Islet of Langerhans (tissue), 1 donor: ENCODE measurements around the gene PLIN5.

Source experiments
- FAIRE-seq: peaks from one replicate; lab custom pipeline; 2011; peaks lifted over from hg19 to GRCh38; lab: Jason Lieb, UNC

The PLIN5 gene

GRCh38 chr19:4534836-4535658 lies at the start of gene PLIN5:
PLIN5 (minus strand) TSS chr19:4535224; CDS start chr19:4534074, 1,150 bp downstream.
- FAIRE-seq: no peak

- FAIRE-seq: no peak
These were observed 49.1 kb upstream of the PLIN5 start for GRCh38 chr19:4583961-4584669.

GRCh38 chr19:4582980-4583842 lies 48.2 kb upstream of the PLIN5 start:
- FAIRE-seq: no peak

GRCh38 chr19:4581666-4582553 lies 46.9 kb upstream of the PLIN5 start:
- FAIRE-seq: no peak

GRCh38 chr19:4580961-4581665 lies 46.1 kb upstream of the PLIN5 start:
- FAIRE-seq: no peak

- no peak for FAIRE-seq
These were observed 45.2 kb upstream of the PLIN5 start for GRCh38 chr19:4580021-4580901.

GRCh38 chr19:4579389-4579788 lies 44.4 kb upstream of the PLIN5 start:
- no peak for FAIRE-seq

- FAIRE-seq: no peak
These were observed 43.7 kb upstream of the PLIN5 start for GRCh38 chr19:4578552-4579248.

GRCh38 chr19:4577020-4577782 lies 42.2 kb upstream of the PLIN5 start:
- FAIRE-seq: no peak

GRCh38 chr19:4576016-4576933 lies 41.3 kb upstream of the PLIN5 start:
- no peak for FAIRE-seq

- no peak for FAIRE-seq
These were observed 40.4 kb upstream of the PLIN5 start for GRCh38 chr19:4575267-4576015.

- FAIRE-seq: no peak
These were observed 38.7 kb upstream of the PLIN5 start for GRCh38 chr19:4573682-4574081.

- no peak for FAIRE-seq
These were observed 36.4 kb upstream of the PLIN5 start for GRCh38 chr19:4571305-4571917.

- no peak for FAIRE-seq
These were observed 35.9 kb upstream of the PLIN5 start for GRCh38 chr19:4570916-4571304.

- no peak for FAIRE-seq
These were observed 35.4 kb upstream of the PLIN5 start for GRCh38 chr19:4570402-4570801.

- FAIRE-seq: no peak
These were observed 33.9 kb upstream of the PLIN5 start for GRCh38 chr19:4568886-4569285.
